HG02981 (cell line): ENCODE measurements around the gene SIM2.

Source experiments
- ATAC-seq: cut with Tn5 transposase; IDR thresholded peaks from one replicate; pipeline ENCODE4 v1.9.1; 2021; ENCODE audit warnings: mild to moderate bottlenecking, moderate library complexity; ENCODE audit not compliant: unreplicated experiment

Gene SIM2

GRCh38 chr21:36733857-36734256, 34.9 kb downstream of the SIM2 start:
- no peak for ATAC-seq

DNA sequence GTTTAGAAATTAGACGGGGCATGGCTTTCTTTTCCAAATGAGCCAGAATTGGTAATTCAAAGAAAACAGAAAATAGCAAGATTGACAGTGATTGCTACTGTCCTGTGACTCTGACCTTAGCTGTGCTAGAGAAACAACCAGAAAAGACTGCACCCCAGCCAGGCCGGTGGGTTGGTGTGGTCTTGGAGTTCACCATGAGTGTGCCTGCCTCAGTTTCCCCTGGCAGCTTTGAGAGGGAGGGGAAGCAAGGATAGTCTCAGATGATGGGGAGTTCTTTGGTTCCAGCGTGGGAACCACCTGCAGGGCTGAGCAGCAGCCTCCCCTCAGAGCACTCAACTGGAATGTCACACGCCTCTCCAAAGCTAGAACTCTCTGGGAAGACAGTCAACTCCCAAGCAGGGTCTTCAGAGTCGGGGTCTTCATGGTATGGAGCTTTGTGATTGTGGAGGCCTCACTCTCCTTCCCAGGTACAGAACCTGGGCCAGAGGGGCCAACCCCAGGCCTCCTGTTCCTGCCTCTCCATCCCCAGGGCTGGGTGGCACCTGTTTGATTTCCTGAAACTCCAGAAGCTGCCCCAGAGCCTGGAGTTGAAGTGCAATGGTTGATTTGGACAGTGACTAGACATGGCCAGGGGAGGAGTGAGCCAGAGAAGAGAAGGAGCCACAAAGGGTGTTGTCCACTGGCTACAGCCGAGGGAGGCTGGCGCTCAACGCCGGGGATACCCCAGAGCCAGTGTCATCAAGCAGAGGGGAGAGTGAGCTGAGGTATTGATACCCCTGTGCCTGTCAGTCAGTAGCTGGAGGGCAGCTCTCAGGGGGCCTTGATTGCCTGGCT, 35.7 kb downstream of the SIM2 start:
- no peak for ATAC-seq

GRCh38 chr21:36735201-36735515, 36.2 kb downstream of the SIM2 start:
- no peak for ATAC-seq

DNA sequence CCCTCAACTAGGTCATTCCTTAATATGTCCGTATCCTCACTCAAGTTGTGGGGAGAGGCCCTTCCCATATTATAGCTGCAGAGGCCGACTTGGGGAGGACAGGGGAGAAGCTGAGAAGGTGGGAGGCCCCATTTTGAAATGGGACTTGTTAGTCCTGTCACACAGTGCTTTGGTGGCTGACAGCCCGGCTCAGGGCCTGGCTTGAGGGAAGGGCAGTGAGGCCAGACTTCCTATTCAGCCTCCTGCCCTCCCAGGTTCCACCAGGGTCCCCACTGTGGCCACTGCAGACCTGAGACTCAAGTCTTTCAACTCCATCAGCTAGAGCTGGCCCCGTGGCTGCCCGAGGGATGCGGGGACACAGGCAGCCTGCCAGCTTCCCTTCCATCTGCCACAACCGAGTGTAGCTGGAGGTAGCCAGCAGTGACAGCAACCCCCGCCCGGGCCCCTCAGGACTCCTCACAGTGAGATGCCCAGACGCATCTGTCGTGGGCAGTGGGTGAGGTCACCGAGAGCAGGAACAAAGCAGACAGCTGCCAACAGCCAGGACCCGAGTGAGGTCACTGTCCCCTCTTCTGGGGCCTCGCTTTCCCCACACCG, 36.9 kb downstream of the SIM2 start:
- no peak for ATAC-seq

- ATAC-seq: no peak
Measured at GRCh38 chr21:36738489-36739126, 39.7 kb downstream of the SIM2 start.

GRCh38 chr21:36741506-36741905, 42.6 kb downstream of the SIM2 start:
- no peak for ATAC-seq

- no peak for ATAC-seq
Measured at GRCh38 chr21:36743008-36743407, 44.1 kb downstream of the SIM2 start.

GRCh38 chr21:36743446-36743845, 44.5 kb downstream of the SIM2 start:
- ATAC-seq: no peak

GRCh38 chr21:36744190-36744559, 45.3 kb downstream of the SIM2 start:
- ATAC-seq: no peak

- ATAC-seq: no peak
Measured at GRCh38 chr21:36744560-36745231, 45.8 kb downstream of the SIM2 start.

GRCh38 chr21:36745459-36745858, 46.5 kb downstream of the SIM2 start:
- no peak for ATAC-seq

DNA sequence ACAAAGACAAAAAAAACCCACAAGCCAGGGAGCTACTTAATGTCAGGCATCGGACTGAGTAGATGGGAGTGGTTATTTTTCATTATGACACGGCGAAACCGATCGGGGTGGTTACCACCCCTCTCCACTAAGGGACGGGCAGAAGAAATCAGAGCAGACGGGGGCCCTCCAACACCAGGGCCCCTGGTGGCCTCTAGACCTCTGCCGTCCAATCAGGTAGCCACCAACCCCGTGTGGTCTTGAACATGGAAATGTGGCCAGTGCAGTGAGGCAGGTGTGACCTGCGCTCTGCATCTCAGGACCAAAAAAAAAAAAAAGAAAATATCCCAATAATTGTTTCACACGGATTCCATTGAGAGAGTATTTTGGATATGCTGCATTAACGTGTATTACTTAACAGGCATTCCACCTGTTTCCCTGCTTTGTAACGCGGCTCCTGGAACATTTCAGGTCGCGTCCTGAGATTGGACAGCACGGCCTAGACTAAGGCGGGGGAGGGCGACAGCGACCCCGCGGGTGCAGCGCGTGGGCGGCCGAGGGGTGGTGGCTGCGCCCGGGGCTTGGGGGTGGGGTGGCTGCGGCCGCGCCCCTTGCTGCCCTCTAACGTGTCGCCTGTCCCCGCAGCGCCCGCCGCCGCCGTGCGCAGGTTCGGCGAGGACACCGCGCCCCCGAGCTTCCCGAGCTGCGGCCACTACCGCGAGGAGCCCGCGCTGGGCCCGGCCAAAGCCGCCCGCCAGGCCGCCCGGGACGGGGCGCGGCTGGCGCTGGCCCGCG, 48.3 kb downstream of the SIM2 start:
- ATAC-seq: no peak

DNA sequence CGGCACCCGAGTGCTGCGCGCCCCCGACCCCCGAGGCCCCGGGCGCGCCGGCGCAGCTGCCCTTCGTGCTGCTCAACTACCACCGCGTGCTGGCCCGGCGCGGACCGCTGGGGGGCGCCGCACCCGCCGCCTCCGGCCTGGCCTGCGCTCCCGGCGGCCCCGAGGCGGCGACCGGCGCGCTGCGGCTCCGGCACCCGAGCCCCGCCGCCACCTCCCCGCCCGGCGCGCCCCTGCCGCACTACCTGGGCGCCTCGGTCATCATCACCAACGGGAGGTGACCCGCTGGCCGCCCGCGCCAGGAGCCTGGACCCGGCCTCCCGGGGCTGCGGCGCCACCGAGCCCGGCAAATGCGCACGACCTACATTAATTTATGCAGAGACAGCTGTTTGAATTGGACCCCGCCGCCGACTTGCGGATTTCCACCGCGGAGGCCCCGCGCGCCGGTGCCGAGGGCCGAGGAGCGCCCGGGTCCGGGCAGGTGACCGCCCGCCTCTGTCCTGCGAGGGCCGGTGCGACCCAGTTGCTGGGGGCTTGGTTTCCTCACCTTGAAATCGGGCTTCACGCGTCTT, 49.0 kb downstream of the SIM2 start:
- ATAC-seq: no peak

DNA sequence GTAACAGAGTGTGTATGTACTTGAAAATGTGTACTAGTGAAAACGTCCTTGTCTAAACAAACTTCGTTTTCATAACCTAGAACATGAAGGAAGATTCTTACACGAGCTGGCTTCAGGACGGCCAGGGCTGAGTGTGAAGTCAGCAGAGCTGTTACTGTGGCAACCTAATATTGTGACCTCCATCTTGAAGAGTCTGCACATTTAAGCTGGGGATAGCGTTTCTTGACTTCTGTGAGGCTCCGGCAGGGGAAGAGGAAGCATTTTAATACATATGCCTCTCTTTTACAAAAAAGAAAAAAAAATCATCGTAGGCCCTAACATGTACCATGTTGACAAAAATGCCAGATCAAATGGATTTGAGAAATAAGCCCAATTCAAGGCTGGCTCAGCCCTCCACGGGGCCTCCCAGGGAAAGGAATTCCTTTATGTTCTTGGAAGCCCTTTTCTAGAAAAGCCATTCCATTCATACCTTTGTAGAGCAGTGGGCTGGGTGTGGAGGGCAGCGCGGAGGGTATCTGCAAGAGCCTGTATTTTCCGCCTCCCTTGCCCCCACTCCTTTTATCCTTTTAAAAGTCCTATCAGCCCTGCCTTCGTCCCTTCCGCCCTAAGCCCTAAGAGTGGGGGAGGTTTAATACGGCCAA, 51.1 kb downstream of the SIM2 start:
- no peak for ATAC-seq

DNA sequence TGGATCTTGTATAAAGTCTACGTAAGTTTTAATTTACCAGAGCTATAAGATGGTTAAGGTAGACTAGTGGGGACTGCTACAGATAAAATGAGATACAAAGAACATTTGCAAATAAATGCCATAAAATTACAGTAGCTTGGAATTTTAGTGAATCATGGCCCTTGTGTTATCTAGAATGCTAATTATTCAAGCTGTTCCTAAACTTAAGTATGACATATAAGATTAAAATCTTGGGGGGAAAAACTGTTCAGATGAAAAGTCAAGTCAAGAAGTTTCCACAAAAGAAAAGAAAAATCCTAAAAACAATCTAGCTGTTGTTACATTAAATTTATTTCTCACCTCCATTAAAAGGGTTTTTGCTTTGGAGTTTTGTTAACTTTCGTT, 51.7 kb downstream of the SIM2 start:
- ATAC-seq: no peak

DNA sequence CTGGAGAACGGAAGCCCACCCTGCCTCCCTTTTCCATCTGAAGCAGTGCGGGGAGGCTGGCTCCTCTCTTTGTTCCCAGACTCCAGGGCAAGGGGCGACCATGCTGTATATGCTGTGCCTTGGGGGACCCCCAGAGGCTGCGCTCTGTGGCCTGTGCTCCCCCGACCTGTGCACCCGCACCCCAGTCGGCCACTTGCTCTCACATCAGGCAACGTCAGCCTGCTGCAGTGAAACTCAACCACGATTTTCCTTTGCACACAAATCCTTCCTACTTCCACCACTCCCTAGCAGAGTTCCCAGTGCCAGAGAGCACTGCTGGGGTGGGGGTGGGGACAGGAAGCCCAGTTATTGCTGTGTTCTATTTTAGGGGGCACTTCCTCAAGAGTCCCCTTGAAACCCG, 52.5 kb downstream of the SIM2 start:
- no peak for ATAC-seq

GRCh38 chr21:36753556-36753955, 54.6 kb downstream of the SIM2 start:
- ATAC-seq: no peak

DNA sequence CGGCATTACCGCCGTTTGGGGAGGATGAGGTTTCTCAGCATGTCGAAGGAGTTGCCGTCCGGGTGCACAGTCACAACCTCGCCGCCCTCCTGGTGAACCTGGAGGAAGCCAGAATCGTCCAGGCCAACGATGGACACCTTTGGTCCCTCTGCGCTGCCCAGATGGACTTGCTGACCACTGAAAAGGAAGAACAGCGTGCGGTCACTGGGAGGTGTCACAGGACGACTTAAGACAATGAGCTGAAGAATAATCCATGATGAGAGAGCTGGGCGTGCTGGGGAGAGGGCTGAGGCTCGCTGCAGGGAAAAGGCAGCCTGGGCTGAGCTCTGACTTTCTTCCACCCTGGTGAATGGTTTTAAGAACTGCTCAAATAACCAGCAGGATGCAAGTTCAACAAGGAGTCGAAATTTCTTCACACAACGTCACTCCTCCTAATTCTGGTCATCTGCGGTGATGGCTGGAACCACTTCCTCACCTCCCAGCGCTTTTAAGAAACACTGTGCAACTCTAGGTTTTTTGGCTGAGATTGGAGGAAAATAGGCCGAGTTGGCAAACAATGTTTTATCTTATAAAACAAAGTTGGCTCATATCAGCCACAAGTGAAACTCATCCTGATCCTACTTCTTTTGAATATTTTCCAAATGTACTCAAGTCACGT, 55.5 kb downstream of the SIM2 start:
- ATAC-seq: no peak

DNA sequence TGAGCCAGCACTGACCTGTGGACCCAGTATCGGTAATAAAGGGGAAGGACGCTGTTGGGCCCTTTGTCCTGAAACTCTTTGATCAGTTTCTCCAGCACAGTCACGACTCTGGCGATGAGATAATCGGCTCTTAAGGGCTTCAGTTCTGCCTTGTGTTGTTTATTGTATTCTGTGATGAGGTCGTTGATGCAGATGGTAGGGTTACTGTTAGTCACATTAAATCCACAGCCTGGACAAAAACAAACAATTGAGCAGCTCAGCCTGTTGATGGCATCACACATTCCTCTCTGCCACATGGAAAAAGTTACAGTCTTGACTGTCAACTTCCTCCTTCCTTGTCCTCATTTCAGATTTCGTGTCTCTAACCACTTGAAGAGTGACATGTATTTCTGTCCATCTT, 57.6 kb downstream of the SIM2 start:
- ATAC-seq: no peak

DNA sequence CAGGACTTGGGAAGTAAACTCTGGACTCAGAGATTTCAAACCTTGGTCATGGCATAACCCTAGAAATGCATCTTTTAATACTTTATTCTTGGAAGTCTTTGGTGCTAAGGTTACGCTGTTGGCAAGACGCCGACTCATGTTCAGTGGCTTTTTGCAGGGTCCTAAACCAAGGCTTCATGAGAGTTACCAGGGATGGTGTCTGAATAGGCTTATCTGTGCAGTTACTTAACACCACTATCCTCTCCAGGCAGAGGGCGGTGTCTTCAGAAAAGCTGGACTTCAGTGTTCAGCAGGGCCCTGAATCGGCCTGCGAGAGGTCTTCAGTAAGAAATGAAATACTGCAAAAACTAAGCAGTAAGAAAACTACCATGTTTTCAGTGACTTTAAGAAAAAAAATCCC, 58.3 kb downstream of the SIM2 start:
- ATAC-seq: no peak
